Measurements from ENCODE around the gene SACM1L.

Gene SACM1L

GRCh38 chr3:45704301-45704943 lies 15.2 kb downstream of the SACM1L start:
- DNase-seq: no peak
- Histone ChIP-seq H3K36me3 (peaks cover 3% of the 10 kb centered on the region; the same call in 1 of the 2 replicates), H3K4me1 (no peaks in the 10 kb centered on the region), H3K9me3 (no peaks in the 10 kb centered on the region), H3K4me3 (ENCODE audit: low read depth, low read length) (no peak overlapping the region), H3K27me3 (no peaks in the 10 kb centered on the region)
- no peak for TF ChIP-seq CTCF (IDR thresholded peaks at IDR 0.05; ENCODE audit: low read depth, low read length)

- no peaks in the 10 kb centered on the region for H3K4me1 ChIP-seq
- TF ChIP-seq CTCF (IDR thresholded peaks at IDR 0.05; ENCODE audit: low read depth, low read length): no peak
- DNase-seq: no peak
- H3K4me3 ChIP-seq (ENCODE audit: low read depth, low read length): no peak overlapping the region
- peaks cover 3% of the 10 kb centered on the region; the same call in 1 of the 2 replicates for H3K36me3 ChIP-seq
- no peaks in the 10 kb centered on the region for H3K27me3 ChIP-seq
- H3K9me3 ChIP-seq: no peaks in the 10 kb centered on the region
These were observed 16.9 kb downstream of the SACM1L start for GRCh38 chr3:45705839-45706808.

DNA sequence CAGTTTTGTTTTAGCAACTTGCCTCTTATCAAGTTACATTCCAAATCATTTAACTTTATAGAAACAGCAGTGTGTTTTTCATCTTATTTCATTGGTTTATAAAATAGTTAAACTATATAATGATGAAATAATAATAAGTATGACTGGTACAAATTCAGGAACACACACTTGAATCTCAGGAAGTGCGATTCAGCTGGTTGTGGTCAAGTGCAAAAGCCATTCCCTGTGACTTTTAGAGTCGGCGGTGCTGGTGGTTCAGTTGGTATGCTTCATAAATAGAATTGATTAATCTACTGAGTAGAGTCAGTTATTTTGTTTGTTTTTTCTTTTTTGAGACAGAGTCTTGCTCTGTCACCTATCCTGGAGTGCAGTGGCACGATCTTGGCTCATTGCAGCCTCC lies 22.7 kb downstream of the SACM1L start:
- no peaks in the 10 kb centered on the region for H3K9me3 ChIP-seq
- H3K36me3 ChIP-seq: peaks cover 3% of the 10 kb centered on the region
- no peaks in the 10 kb centered on the region for H3K27me3 ChIP-seq
- no peak overlapping the region for H3K4me3 ChIP-seq (ENCODE audit: low read depth, low read length)
- no peak for DNase-seq
- no peaks in the 10 kb centered on the region for H3K4me1 ChIP-seq
- no peak for TF ChIP-seq CTCF (IDR thresholded peaks at IDR 0.05; ENCODE audit: low read depth, low read length)

GRCh38 chr3:45712434-45713110 lies 23.4 kb downstream of the SACM1L start:
- no peak for TF ChIP-seq CTCF (IDR thresholded peaks at IDR 0.05; ENCODE audit: low read depth, low read length)
- Histone ChIP-seq H3K4me1 (no peaks in the 10 kb centered on the region), H3K27me3 (no peaks in the 10 kb centered on the region), H3K36me3 (no peaks in the 10 kb centered on the region; the same call in 1 of the 2 replicates), H3K4me3 (ENCODE audit: low read depth, low read length) (no peak overlapping the region), H3K9me3 (no peaks in the 10 kb centered on the region)
- no peak for DNase-seq

GRCh38 chr3:45715945-45716344 lies 26.7 kb downstream of the SACM1L start:
- Histone ChIP-seq H3K4me3 (ENCODE audit: low read depth, low read length) (no peak overlapping the region), H3K9me3 (no peaks in the 10 kb centered on the region), H3K4me1 (no peaks in the 10 kb centered on the region), H3K27me3 (no peaks in the 10 kb centered on the region), H3K36me3 (no peaks in the 10 kb centered on the region; the same call in 1 of the 2 replicates)
- no peak for TF ChIP-seq CTCF (IDR thresholded peaks at IDR 0.05; ENCODE audit: low read depth, low read length)
- DNase-seq: no peak

All from BE2C (cell line).